PC-3 (cell line): ENCODE data around the gene STK32C.

Source experiments
- EZH2phosphoT487 ChIP-seq: fragments of 300-600 bp; sonication (generic); IDR thresholded peaks from 2 replicates; pipeline ENCODE4 v1.6.1; 2018; ENCODE audit warnings: mild to moderate bottlenecking, antibody characterized with exemption, low read length, borderline replicate concordance
- TF ChIP-seq, protein P1 (sequence below): fragments of 300-600 bp; sonication (generic); conservative IDR thresholded peaks from 2 replicates; pipeline ENCODE4 v1.5.1; 2017; ENCODE audit warnings: antibody characterized with exemption, low read depth, mild to moderate bottlenecking, low read length

DNA sequence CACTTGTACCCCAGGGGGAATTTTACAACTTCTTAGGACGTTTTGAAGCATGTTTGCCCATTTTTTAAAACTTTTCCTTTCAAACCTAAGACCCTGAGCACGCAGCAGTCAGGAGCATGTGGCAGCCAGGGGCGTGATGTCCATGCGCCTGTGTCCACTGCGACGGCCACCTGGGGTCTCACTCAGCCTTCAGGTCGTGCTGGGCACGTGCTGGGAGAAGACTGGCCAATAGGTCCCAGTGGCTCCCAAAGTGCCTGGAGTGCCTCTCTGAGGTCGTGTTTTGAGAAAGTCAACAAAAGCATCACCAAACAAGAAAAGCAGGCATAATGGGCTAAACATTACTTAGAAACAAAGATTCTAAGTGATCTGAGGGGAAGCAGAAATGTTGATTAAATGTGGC is 39.1 kb upstream of the STK32C start:
- TF ChIP-seq, protein P1, sequence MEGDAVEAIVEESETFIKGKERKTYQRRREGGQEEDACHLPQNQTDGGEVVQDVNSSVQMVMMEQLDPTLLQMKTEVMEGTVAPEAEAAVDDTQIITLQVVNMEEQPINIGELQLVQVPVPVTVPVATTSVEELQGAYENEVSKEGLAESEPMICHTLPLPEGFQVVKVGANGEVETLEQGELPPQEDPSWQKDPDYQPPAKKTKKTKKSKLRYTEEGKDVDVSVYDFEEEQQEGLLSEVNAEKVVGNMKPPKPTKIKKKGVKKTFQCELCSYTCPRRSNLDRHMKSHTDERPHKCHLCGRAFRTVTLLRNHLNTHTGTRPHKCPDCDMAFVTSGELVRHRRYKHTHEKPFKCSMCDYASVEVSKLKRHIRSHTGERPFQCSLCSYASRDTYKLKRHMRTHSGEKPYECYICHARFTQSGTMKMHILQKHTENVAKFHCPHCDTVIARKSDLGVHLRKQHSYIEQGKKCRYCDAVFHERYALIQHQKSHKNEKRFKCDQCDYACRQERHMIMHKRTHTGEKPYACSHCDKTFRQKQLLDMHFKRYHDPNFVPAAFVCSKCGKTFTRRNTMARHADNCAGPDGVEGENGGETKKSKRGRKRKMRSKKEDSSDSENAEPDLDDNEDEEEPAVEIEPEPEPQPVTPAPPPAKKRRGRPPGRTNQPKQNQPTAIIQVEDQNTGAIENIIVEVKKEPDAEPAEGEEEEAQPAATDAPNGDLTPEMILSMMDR = no peak
- no peak for TF ChIP-seq EZH2phosphoT487
